Testis (tissue), 3 donors: Measurements from ENCODE around the gene DFFA. TPM values are rescaled to one million over a fixed set of nuclear protein-coding genes. Genes with fewer than 3 reads are reported as not detected.
A peak's percentile ranks its signal among the peaks of the same experiment; 100 is the strongest.
"Not testable (repeated sequence)": the region's sequence is repeated elsewhere in the genome, so short reads cannot be mapped to it uniquely, and the experiment has no call there.

Experiments
- DNase-seq: peaks from one replicate; pipeline ENCODE4 v3.0.0-alpha.2; 2019
- H3K27ac ChIP-seq, 2 donors: fragments of 200-600 bp; sonication (generic); one replicate each; pipeline ENCODE4 v1.5.1; 2019
- H3K27me3 ChIP-seq: fragments of 200-600 bp; sonication (generic); one replicate; pipeline ENCODE4 v1.5.1; 2019
- H3K36me3 ChIP-seq: fragments of 200-600 bp; sonication (generic); one replicate; pipeline ENCODE4 v1.5.1; 2017; ENCODE audit warnings: low read depth; ENCODE audit errors: missing control alignments
- H3K4me1 ChIP-seq: fragments of 200-600 bp; sonication (generic); one replicate; pipeline ENCODE4 v1.5.1; 2019
- H3K4me3 ChIP-seq, 2 donors: fragments of 200-600 bp; sonication (generic); one replicate each; pipeline ENCODE4 v1.5.1; 2017 to 2019
- H3K9me3 ChIP-seq: fragments of 200-600 bp; sonication (generic); one replicate; pipeline ENCODE4 v1.5.1; 2017
- POLR2A ChIP-seq: fragments of 450-650 bp; IDR thresholded peaks from one replicate; pipeline ENCODE4 v1.6.1; 2017; ENCODE audit warnings: antibody characterized with exemption, mild to moderate bottlenecking, moderate library complexity
- WGBS, 2 donors: methylation state at CpG; one replicate each; pipeline ENCODE4 v1.1.5; 2018; 5-methylcytosine and 5-hydroxymethylcytosine counted together
- intact Hi-C: fragments of 100-400 bp; cut with DNase I; formaldehyde crosslinking; loops from one replicate; pipeline ENCODE4 v1.15.1; 2023; ENCODE audit warnings: low total_unique reads
- polyA plus RNA-seq: library from polyadenylated mRNA; stranded (reverse); fragments of 350-450 nt; fragmentation: Illumina TruSeq; extraction: RNeasy Lipid Tissue Mini Kit (QIAGEN cat#74804); gene quantifications from one replicate; pipeline ENCODE4 v1.2.3, GENCODE V29; 2014; ENCODE audit warnings: low read depth, low replicate concordance; ENCODE audit not compliant: insufficient read depth
- total RNA-seq, 2 donors: library from RNA; depleted of rRNA; stranded (reverse); fragments of >200 nt; gene quantifications; one replicate each; pipeline ENCODE4 v1.2.3, GENCODE V29; 2016
- TF ChIP-seq, protein P1 (sequence below), 3 experiments: fragments of 450-650 bp in 2 of 3; fragments of 200-600 bp in 1 of 3; sonication (generic) in 1 of 3; IDR thresholded peaks; one replicate each; pipeline ENCODE4 v1.5.1; 2016 to 2019; ENCODE audit warnings: antibody characterized with exemption in 3 of 3, mild to moderate bottlenecking in 2 of 3, moderate library complexity in 1 of 3

DFFA gene
- total and polyA plus RNA-seq, 3 donors from 2014 or later = 27.3 to 34.9 (median 31.1) TPM

DNA sequence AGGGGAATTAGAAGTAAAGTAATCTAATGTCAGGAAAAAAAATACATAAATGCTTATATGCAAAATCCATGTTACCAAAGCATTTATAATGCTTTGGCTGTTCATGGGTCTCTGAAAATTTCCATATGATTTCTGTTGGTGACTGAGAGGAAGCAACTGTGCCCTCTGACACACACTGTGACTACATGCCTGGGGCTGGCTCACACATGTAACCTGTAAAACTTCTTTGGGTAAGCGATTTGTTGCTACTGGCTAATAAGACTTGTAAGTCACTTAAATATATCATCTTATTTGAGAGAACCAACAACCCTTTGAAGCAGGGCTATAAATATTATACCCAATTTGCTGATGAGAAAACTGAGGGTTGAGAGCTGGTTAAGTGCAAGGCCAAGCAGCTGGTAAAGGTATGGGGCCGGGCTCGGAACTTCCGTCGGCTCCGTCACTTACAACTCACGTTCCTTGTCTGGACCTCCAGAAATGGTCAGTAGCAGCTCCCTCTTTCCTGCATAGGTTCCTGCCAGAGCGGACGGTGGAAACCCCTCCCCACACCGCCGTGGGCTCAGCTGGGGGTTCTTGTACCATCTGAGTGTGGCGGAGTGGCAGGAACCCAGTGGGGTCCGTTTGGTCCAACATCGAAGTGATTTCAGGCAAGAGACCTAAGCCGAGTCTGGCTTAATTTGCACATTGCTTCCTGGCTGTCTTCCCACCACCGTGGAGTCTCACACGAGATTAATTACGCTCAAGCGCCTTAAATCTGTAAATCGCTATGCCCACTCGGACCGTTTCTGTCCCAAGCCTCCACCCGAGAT, 714 bp downstream of the DFFA start:
- 6% methylated on average over 21 to 23 of the region's 23 CpGs for WGBS, 2 donors
- no peak for DNase-seq
- H3K4me3 ChIP-seq = peak overlapping the region; percentile 68 to 72

GRCh38 chr1:10470043-10470442, 2.3 kb downstream of the DFFA start:
- Histone ChIP-seq H3K4me1 (peaks cover 10% of the 10 kb centered on the region), H3K4me3 (no peak overlapping the region), H3K9me3 (no peaks in the 10 kb centered on the region), H3K27ac (no peak overlapping the region), H3K27me3 (no peaks in the 10 kb centered on the region), H3K36me3 (no peaks in the 10 kb centered on the region)
- no peak for DNase-seq
- intact Hi-C loops = no loop called here
- WGBS, 2 donors = 92 to 96% methylated on average over 4 of the region's 4 CpGs
- TF ChIP-seq, protein P1, sequence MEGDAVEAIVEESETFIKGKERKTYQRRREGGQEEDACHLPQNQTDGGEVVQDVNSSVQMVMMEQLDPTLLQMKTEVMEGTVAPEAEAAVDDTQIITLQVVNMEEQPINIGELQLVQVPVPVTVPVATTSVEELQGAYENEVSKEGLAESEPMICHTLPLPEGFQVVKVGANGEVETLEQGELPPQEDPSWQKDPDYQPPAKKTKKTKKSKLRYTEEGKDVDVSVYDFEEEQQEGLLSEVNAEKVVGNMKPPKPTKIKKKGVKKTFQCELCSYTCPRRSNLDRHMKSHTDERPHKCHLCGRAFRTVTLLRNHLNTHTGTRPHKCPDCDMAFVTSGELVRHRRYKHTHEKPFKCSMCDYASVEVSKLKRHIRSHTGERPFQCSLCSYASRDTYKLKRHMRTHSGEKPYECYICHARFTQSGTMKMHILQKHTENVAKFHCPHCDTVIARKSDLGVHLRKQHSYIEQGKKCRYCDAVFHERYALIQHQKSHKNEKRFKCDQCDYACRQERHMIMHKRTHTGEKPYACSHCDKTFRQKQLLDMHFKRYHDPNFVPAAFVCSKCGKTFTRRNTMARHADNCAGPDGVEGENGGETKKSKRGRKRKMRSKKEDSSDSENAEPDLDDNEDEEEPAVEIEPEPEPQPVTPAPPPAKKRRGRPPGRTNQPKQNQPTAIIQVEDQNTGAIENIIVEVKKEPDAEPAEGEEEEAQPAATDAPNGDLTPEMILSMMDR (IDR thresholded peaks at IDR 0.05) = no peak
- no peak for TF ChIP-seq POLR2A

More for the DNA sequence above, 714 bp downstream of the DFFA start:
- H3K9me3 ChIP-seq = no peaks in the 10 kb centered on the region
- peaks cover 21% of the 10 kb centered on the region for H3K4me1 ChIP-seq
- H3K27ac ChIP-seq = peak overlapping the region; percentile 62 to 65
- intact Hi-C loops = no loop called here
- TF ChIP-seq, protein P1 (IDR thresholded peaks at IDR 0.05) = no peak
- no peak for TF ChIP-seq POLR2A
- no peaks in the 10 kb centered on the region for H3K27me3 ChIP-seq
- no peaks in the 10 kb centered on the region for H3K36me3 ChIP-seq

GRCh38 chr1:10467078-10467477, 5.3 kb downstream of the DFFA start:
- Histone ChIP-seq H3K36me3 (no peaks in the 10 kb centered on the region), H3K27ac (no peak overlapping the region), H3K4me3 (no peak overlapping the region), H3K27me3 (no peaks in the 10 kb centered on the region), H3K4me1 (peaks cover 5% of the 10 kb centered on the region), H3K9me3 (no peaks in the 10 kb centered on the region)
- intact Hi-C loops = no loop called here
- WGBS, 2 donors = 95 to 98% methylated on average over 2 of the region's 2 CpGs
- no peak for DNase-seq
- TF ChIP-seq, protein P1 (IDR thresholded peaks at IDR 0.05) = no peak
- TF ChIP-seq POLR2A = no peak

- 58 to 67% methylated on average over 3 of the region's 3 CpGs for WGBS, 2 donors
- intact Hi-C loops = no loop called here
- H3K4me1 ChIP-seq = peaks cover 3% of the 10 kb centered on the region
- no peak for DNase-seq
- H3K27ac ChIP-seq = no peak overlapping the region
- TF ChIP-seq, protein P1 (IDR thresholded peaks at IDR 0.05) = no peak
- no peak for TF ChIP-seq POLR2A
- no peaks in the 10 kb centered on the region for H3K36me3 ChIP-seq
- no peaks in the 10 kb centered on the region for H3K9me3 ChIP-seq
- H3K4me3 ChIP-seq = no peak overlapping the region
- no peaks in the 10 kb centered on the region for H3K27me3 ChIP-seq
These were observed 13.1 kb downstream of the DFFA start for GRCh38 chr1:10459184-10459583.

GRCh38 chr1:10457875-10458274, 14.5 kb downstream of the DFFA start:
- no peak overlapping the region for H3K27ac ChIP-seq
- WGBS, 2 donors = 56 to 58% methylated on average over 9 of the region's 9 CpGs

GRCh38 chr1:10457462-10457861, 14.9 kb downstream of the DFFA start:
- 74% methylated on average over 7 of the region's 7 CpGs for WGBS, 2 donors
- H3K36me3 ChIP-seq, H3K4me1 ChIP-seq, H3K9me3 ChIP-seq, DNase-seq, H3K4me3 ChIP-seq, H3K27me3 ChIP-seq, H3K27ac ChIP-seq, intact Hi-C loops: not testable (repeated sequence)

More at GRCh38 chr1:10457875-10458274, 14.5 kb downstream of the DFFA start:
- Histone ChIP-seq H3K4me1 (peaks cover 3% of the 10 kb centered on the region), H3K4me3 (no peak overlapping the region), H3K36me3 (no peaks in the 10 kb centered on the region), H3K9me3 (no peaks in the 10 kb centered on the region), H3K27me3 (no peaks in the 10 kb centered on the region)
- no peak for DNase-seq
- TF ChIP-seq POLR2A = no peak
- TF ChIP-seq, protein P1 (IDR thresholded peaks at IDR 0.05) = no peak
- intact Hi-C loops = no loop called here
